Measurements from ENCODE around the gene LMOD2. TPM values are rescaled to one million over a fixed set of nuclear protein-coding genes. Genes with fewer than 3 reads are reported as not detected.

LMOD2 gene
- total RNA-seq, 1 donor from 2014 or later, result not detected

DNA sequence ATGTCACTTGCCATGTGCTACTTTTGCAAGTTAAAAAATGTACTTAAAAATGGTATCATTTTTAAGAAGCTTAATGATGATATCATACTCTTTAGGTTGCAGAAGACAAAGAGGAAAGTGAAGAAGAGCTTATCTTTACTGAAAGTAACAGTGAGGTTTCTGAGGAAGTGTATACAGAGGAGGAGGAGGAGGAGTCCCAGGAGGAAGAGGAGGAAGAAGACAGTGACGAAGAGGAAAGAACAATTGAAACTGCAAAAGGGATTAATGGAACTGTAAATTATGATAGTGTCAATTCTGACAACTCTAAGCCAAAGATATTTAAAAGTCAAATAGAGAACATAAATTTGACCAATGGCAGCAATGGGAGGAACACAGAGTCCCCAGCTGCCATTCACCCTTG is 6.1 kb downstream of the LMOD2 start:
- H3K4me1 Mint-ChIP-seq (ENCODE audit: unreplicated experiment), result no peaks in the 10 kb centered on the region
- no peak overlapping the region for H3K4me3 Mint-ChIP-seq (ENCODE audit: unreplicated experiment)
- H3K9me3 Mint-ChIP-seq (ENCODE audit: unreplicated experiment), result no peaks in the 10 kb centered on the region
- DNase-seq (ENCODE audit: extremely low spot score, unreplicated experiment), result no peak
- no peaks in the 10 kb centered on the region for H3K36me3 Mint-ChIP-seq (ENCODE audit: unreplicated experiment)
- no peak for TF ChIP-seq CTCF (IDR thresholded peaks at IDR 0.05)
- H3K27ac Mint-ChIP-seq (ENCODE audit: unreplicated experiment), result no peak overlapping the region
- peaks cover 37% of the 10 kb centered on the region for H3K27me3 Mint-ChIP-seq (ENCODE audit: unreplicated experiment)

GRCh38 chr7:123662293-123662692 is 6.6 kb downstream of the LMOD2 start:
- Mint-ChIP-seq H3K27me3 (ENCODE audit: unreplicated experiment) (peaks cover 37% of the 10 kb centered on the region), H3K27ac (ENCODE audit: unreplicated experiment) (no peak overlapping the region), H3K4me1 (ENCODE audit: unreplicated experiment) (no peaks in the 10 kb centered on the region), H3K9me3 (ENCODE audit: unreplicated experiment) (no peaks in the 10 kb centered on the region), H3K4me3 (ENCODE audit: unreplicated experiment) (no peak overlapping the region), H3K36me3 (ENCODE audit: unreplicated experiment) (no peaks in the 10 kb centered on the region)
- no peak for TF ChIP-seq CTCF (IDR thresholded peaks at IDR 0.05)
- DNase-seq (ENCODE audit: extremely low spot score, unreplicated experiment), result no peak

GRCh38 chr7:123662755-123663154 is 7.1 kb downstream of the LMOD2 start:
- DNase-seq (ENCODE audit: extremely low spot score, unreplicated experiment), result no peak
- Mint-ChIP-seq H3K4me3 (ENCODE audit: unreplicated experiment) (no peak overlapping the region), H3K27me3 (ENCODE audit: unreplicated experiment) (peaks cover 37% of the 10 kb centered on the region), H3K4me1 (ENCODE audit: unreplicated experiment) (no peaks in the 10 kb centered on the region), H3K27ac (ENCODE audit: unreplicated experiment) (no peak overlapping the region), H3K9me3 (ENCODE audit: unreplicated experiment) (no peaks in the 10 kb centered on the region), H3K36me3 (ENCODE audit: unreplicated experiment) (no peaks in the 10 kb centered on the region)
- TF ChIP-seq CTCF (IDR thresholded peaks at IDR 0.05), result no peak

- H3K36me3 Mint-ChIP-seq (ENCODE audit: unreplicated experiment), result no peaks in the 10 kb centered on the region
- DNase-seq (ENCODE audit: extremely low spot score, unreplicated experiment), result no peak
- no peak overlapping the region for H3K4me3 Mint-ChIP-seq (ENCODE audit: unreplicated experiment)
- TF ChIP-seq CTCF (IDR thresholded peaks at IDR 0.05), result no peak
- H3K27ac Mint-ChIP-seq (ENCODE audit: unreplicated experiment), result no peak overlapping the region
- no peaks in the 10 kb centered on the region for H3K4me1 Mint-ChIP-seq (ENCODE audit: unreplicated experiment)
- H3K27me3 Mint-ChIP-seq (ENCODE audit: unreplicated experiment), result peaks cover 34% of the 10 kb centered on the region
- H3K9me3 Mint-ChIP-seq (ENCODE audit: unreplicated experiment), result no peaks in the 10 kb centered on the region
Observed at GRCh38 chr7:123663200-123663599, 7.5 kb downstream of the LMOD2 start.

- Mint-ChIP-seq H3K9me3 (ENCODE audit: unreplicated experiment) (no peaks in the 10 kb centered on the region), H3K27me3 (ENCODE audit: unreplicated experiment) (peaks cover 33% of the 10 kb centered on the region), H3K36me3 (ENCODE audit: unreplicated experiment) (no peaks in the 10 kb centered on the region), H3K27ac (ENCODE audit: unreplicated experiment) (no peak overlapping the region), H3K4me1 (ENCODE audit: unreplicated experiment) (no peaks in the 10 kb centered on the region), H3K4me3 (ENCODE audit: unreplicated experiment) (no peak overlapping the region)
- TF ChIP-seq CTCF (IDR thresholded peaks at IDR 0.05), result no peak
- DNase-seq (ENCODE audit: extremely low spot score, unreplicated experiment), result no peak
Observed at GRCh38 chr7:123665157-123665556, 9.5 kb downstream of the LMOD2 start.

Data from osteocyte (in vitro differentiated cells).